SJSA1 (cell line): ENCODE results near the gene TRDMT1. TPM values are rescaled to one million over a fixed set of nuclear protein-coding genes. Genes with fewer than 3 reads are reported as not detected.

Experiments
- DNase-seq, 2 experiments: peaks; one replicate each; pipeline ENCODE4 v3.0.0-alpha.2; 2015 to 2020; ENCODE audit warnings: low spot score in 2 of 2, low read depth in 1 of 2
- H3K27ac ChIP-seq: fragments of 250-450 bp; sonication (Bioruptor Pico); 2 replicates; pipeline ENCODE4 v1.5.1; 2020; ENCODE audit warnings: mild to moderate bottlenecking, moderate library complexity
- H3K27me3 ChIP-seq: fragments of 250-450 bp; sonication (Bioruptor Pico); replicated peaks from 2 replicates; pipeline ENCODE4 v1.5.1; 2020; ENCODE audit warnings: mild to moderate bottlenecking, moderate library complexity
- H3K36me3 ChIP-seq: fragments of 250-450 bp; sonication (Bioruptor Pico); 2 replicates; pipeline ENCODE4 v1.5.1; 2020; ENCODE audit warnings: mild to moderate bottlenecking
- H3K4me1 ChIP-seq: fragments of 250-450 bp; sonication (Bioruptor Pico); replicated peaks from 2 replicates; pipeline ENCODE4 v1.6.1; 2021; ENCODE audit warnings: mild to moderate bottlenecking
- H3K4me3 ChIP-seq: fragments of 250-450 bp; sonication (Bioruptor Pico); 2 replicates; pipeline ENCODE4 v1.5.1; 2020; ENCODE audit warnings: mild to moderate bottlenecking
- H3K9me3 ChIP-seq: fragments of 250-450 bp; sonication (Bioruptor Pico); replicated peaks from 2 replicates; pipeline ENCODE4 v1.5.1; 2020; ENCODE audit warnings: mild to moderate bottlenecking
- total RNA-seq: library from RNA; depleted of rRNA; stranded (reverse); fragments of >200 nt; shearing (Covaris generic); gene quantifications from 2 replicates; pipeline ENCODE4 v1.2.3, GENCODE V29; 2014

TRDMT1 gene
- total RNA-seq, 1 experiment from 2014 or later = 11.4 TPM

- Histone ChIP-seq H3K27ac (peak overlapping the region; percentile 99), H3K9me3 (no peaks in the 10 kb centered on the region), H3K36me3 (no peaks in the 10 kb centered on the region), H3K27me3 (no peaks in the 10 kb centered on the region), H3K4me3 (peak overlapping the region; percentile 18), H3K4me1 (peaks cover 70% of the 10 kb centered on the region)
- no peak for DNase-seq
Measured at GRCh38 chr10:17214526-17214925, 13.1 kb upstream of the TRDMT1 start.

DNA sequence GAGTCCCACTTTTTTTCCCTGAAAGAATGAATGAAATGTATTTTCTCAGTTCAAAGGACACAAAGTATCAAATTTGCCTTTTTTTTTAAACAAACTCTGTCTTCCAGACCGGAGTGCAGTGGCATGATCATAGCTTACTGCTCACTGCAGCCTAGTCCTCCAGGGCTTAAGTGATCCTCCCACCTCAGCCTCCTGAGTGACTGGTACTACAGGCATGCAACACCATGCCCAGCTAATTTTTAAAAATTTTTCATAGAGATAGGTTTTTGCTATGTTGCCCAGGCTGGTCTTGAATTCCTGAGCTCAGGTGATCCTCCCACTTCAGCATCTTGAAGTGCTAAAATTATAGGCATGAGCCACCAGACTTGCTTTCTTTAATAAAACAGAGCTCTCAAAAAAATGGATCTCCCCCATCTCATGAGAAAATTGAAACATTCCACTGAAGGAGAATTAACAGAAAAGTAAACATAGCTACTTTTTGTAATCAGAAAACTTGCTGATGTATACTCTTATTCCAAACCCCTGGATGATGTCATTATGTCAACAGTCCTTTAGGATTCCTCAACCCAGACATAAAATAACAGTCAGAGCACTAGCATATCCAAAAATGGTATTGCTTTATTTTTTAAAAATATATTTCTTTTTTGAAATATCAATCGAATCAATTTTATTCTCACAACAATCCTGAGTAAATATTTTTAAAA, 12.3 kb upstream of the TRDMT1 start:
- peak; percentile 67 to 85 for DNase-seq
- Histone ChIP-seq H3K9me3 (no peaks in the 10 kb centered on the region), H3K4me3 (no peak overlapping the region), H3K27me3 (no peaks in the 10 kb centered on the region), H3K36me3 (no peaks in the 10 kb centered on the region), H3K27ac (peak overlapping the region; percentile 99), H3K4me1 (peaks cover 76% of the 10 kb centered on the region)

GRCh38 chr10:17212802-17213221, 11.3 kb upstream of the TRDMT1 start:
- Histone ChIP-seq H3K4me1 (peaks cover 75% of the 10 kb centered on the region), H3K27ac (peak overlapping the region; percentile 99; the same call in 1 of the 2 replicates)

GRCh38 chr10:17210361-17210760, 8.9 kb upstream of the TRDMT1 start:
- DNase-seq = peak in 1 of 2 experiments; percentile 66
- Histone ChIP-seq H3K36me3 (no peaks in the 10 kb centered on the region), H3K9me3 (no peaks in the 10 kb centered on the region), H3K4me3 (no peak overlapping the region), H3K27ac (peak overlapping the region; percentile 81), H3K27me3 (no peaks in the 10 kb centered on the region), H3K4me1 (peaks cover 64% of the 10 kb centered on the region)

More at GRCh38 chr10:17212802-17213221, 11.3 kb upstream of the TRDMT1 start:
- Histone ChIP-seq H3K27me3 (no peaks in the 10 kb centered on the region), H3K36me3 (no peaks in the 10 kb centered on the region), H3K9me3 (no peaks in the 10 kb centered on the region), H3K4me3 (no peak overlapping the region)
- DNase-seq = no peak

DNA sequence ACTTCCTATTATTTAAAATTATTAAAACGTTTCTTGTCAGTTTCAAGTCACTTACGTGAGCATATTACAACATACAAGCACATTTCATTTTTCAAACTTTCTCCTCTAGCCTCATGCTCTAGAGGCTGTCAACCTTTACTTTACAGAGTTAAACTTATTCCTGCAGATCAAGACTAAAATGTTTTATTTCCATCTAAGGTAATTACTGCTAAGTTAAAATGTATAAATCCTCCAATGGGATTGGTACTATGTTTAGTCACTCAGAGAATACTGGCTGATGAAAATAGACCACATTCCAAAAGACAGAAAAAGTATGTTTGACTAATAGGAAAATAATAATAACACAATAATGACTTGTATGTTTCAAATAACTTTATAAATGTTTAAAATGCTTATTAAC, 8.4 kb upstream of the TRDMT1 start:
- Histone ChIP-seq H3K9me3 (no peaks in the 10 kb centered on the region), H3K4me3 (no peak overlapping the region)

DNA sequence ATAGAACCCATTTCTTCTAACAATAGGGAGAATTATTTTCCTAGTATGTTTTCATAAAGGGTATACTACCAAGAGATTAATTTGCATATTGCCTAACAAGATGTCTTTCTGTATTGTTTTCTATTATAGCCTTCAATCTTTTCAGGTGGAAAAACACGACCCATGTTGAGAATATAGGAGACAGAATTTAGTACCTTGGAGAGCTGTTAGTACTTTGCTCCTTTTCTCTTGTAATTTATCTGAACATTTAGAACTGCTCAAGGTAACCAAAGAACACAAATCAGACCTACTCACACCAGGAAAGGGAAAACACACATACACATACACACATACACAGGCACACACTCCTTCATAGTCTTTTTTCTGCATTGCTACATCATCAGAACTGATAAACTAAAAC, 7.8 kb upstream of the TRDMT1 start:
- H3K27ac ChIP-seq = peak overlapping the region; percentile 81
- no peak overlapping the region for H3K4me3 ChIP-seq
- H3K9me3 ChIP-seq = no peaks in the 10 kb centered on the region
- no peaks in the 10 kb centered on the region for H3K36me3 ChIP-seq
- no peak for DNase-seq
- H3K4me1 ChIP-seq = peaks cover 56% of the 10 kb centered on the region
- no peaks in the 10 kb centered on the region for H3K27me3 ChIP-seq

More for the DNA sequence above, 8.4 kb upstream of the TRDMT1 start:
- Histone ChIP-seq H3K36me3 (no peaks in the 10 kb centered on the region), H3K27me3 (no peaks in the 10 kb centered on the region), H3K4me1 (peaks cover 62% of the 10 kb centered on the region), H3K27ac (peak overlapping the region; percentile 81)
- DNase-seq = no peak

DNA sequence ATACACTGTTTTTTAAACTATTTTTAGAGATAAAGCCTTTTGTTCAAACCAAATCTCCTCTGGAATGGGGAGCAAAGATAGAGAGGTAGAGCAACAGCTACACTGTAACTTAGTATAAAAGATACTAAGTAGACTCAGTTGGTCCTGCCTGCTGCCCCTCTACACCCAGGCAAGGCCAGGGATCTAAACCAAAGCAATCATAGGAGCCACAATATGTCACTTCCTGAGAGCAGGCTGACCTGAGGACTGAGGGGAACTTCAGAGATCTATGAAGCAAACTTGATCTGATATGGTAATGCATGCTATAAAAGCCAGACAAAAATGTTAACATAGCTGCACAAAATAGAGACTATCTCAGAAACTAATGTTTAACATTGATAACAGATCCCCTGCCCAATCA, 7.0 kb upstream of the TRDMT1 start:
- no peaks in the 10 kb centered on the region for H3K27me3 ChIP-seq
- no peaks in the 10 kb centered on the region for H3K9me3 ChIP-seq
- no peak overlapping the region for H3K4me3 ChIP-seq
- H3K36me3 ChIP-seq = no peaks in the 10 kb centered on the region
- no peak overlapping the region for H3K27ac ChIP-seq
- no peak for DNase-seq
- H3K4me1 ChIP-seq = peaks cover 48% of the 10 kb centered on the region

GRCh38 chr10:17206210-17206709, 4.8 kb upstream of the TRDMT1 start:
- Histone ChIP-seq H3K4me1 (peaks cover 46% of the 10 kb centered on the region), H3K4me3 (no peak overlapping the region), H3K27me3 (no peaks in the 10 kb centered on the region), H3K27ac (peak overlapping the region; percentile 20), H3K36me3 (no peaks in the 10 kb centered on the region), H3K9me3 (no peaks in the 10 kb centered on the region)
- peak in 1 of 2 experiments; percentile 55 for DNase-seq

GRCh38 chr10:17203416-17203815, 1.9 kb upstream of the TRDMT1 start:
- peaks cover 34% of the 10 kb centered on the region for H3K4me1 ChIP-seq
- H3K27me3 ChIP-seq = no peaks in the 10 kb centered on the region
- no peak for DNase-seq
- H3K4me3 ChIP-seq = no peak overlapping the region
- no peaks in the 10 kb centered on the region for H3K9me3 ChIP-seq
- H3K27ac ChIP-seq = no peak overlapping the region
- H3K36me3 ChIP-seq = no peaks in the 10 kb centered on the region

- H3K4me3 ChIP-seq = no peak overlapping the region
- H3K27ac ChIP-seq = no peak overlapping the region
- no peaks in the 10 kb centered on the region for H3K27me3 ChIP-seq
- H3K4me1 ChIP-seq = peaks cover 31% of the 10 kb centered on the region
- no peaks in the 10 kb centered on the region for H3K9me3 ChIP-seq
- H3K36me3 ChIP-seq = no peaks in the 10 kb centered on the region
- DNase-seq = no peak
Measured at GRCh38 chr10:17202999-17203398, 1.5 kb upstream of the TRDMT1 start.

DNA sequence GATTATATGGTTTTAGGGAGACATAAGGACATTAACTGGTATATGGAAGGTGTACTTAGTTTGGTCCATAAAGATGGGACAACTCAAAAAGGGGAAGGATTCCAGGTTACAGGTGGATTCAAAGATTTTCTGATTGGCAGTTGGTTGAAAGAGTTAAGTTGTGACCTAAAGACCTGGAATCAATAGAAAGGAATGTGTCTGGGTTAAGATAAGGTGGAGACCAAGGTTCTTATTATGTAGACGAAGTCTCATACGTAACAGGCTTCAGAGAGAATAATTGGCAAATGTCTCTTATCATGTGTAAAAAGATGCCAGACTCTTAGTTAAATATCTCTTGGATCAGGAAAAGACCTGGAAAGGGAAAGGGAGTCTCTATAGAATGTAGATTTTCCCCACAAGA, 1.0 kb upstream of the TRDMT1 start:
- Histone ChIP-seq H3K36me3 (no peaks in the 10 kb centered on the region), H3K4me3 (no peak overlapping the region), H3K9me3 (no peaks in the 10 kb centered on the region), H3K27me3 (no peaks in the 10 kb centered on the region), H3K27ac (no peak overlapping the region), H3K4me1 (peaks cover 31% of the 10 kb centered on the region)
- DNase-seq = no peak

GRCh38 chr10:17201794-17202116, 283 bp upstream of the TRDMT1 start:
- Histone ChIP-seq H3K9me3 (no peaks in the 10 kb centered on the region), H3K4me1 (peaks cover 29% of the 10 kb centered on the region), H3K27ac (peak overlapping the region; percentile 92), H3K36me3 (no peaks in the 10 kb centered on the region), H3K4me3 (peak overlapping the region; percentile 57), H3K27me3 (no peaks in the 10 kb centered on the region)
- DNase-seq = no peak

DNA sequence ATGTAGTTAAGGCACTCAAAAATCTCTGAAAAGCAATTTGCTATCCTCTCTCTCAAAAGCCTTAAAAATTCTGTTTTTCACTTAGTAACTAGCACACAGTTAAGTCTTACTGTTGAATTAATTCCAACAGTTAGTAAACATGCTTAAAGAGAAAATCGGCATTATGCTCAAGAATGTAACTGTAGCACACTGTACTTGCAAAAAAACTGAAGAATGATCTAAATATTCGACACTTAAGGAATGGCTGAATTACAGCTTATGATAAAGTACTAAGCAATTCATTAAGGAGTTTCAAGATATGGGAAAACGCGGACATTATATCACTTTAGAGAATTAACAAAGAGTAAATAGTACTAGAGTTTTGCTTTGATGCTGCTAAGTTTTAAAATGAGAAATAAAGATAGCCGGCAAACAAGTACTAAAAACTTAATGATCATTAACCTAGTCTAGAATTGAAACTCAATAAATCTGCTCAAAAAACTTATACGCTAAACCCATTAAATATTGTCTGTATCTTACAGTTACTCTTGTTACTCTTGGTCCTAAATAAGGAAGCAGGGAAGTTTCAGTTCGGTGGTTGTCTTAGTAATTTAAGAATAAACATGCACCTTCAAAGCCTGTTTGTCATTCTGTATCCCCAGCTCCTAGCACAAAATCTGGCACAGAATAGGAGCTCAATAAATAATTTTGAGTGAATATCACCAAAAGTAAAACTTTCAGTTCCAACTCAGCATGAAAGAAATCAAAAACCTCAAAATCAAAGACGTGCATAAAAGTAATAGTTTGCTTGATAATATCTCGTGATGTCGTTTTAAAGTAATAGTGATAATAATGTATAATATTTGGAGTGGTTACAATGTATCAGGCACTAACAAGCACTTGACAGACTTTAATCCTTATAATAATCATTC, 1.2 kb downstream of the TRDMT1 start:
- H3K9me3 ChIP-seq = no peaks in the 10 kb centered on the region
- H3K4me1 ChIP-seq = peaks cover 18% of the 10 kb centered on the region
- peak overlapping the region; percentile 57 for H3K4me3 ChIP-seq
- DNase-seq = peak in 1 of 2 experiments; percentile 29
- no peaks in the 10 kb centered on the region for H3K36me3 ChIP-seq
- H3K27ac ChIP-seq = peak overlapping the region; percentile 92
- H3K27me3 ChIP-seq = no peaks in the 10 kb centered on the region

DNA sequence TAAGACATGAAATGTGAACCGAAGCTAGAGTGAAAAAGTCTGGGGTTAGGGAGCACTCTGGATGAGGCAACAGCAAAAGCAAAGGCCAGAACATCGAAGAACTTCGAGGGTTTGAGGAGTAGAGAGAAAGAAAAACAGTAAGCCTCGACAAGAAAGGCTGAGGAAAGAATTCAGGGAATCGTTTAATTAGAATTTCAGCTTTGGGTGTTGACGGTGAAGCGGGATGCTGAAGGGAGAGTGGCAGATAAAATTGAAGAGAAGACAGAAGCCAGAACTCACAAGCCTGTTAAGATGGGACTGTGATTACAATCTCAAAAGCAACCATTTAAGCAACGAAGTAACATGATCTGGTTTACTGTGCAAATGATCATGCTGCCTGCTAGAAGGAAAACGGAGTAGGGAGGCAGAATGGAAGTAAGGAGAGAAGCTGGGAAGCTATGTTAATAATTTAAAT, 2.1 kb downstream of the TRDMT1 start:
- H3K27me3 ChIP-seq = no peaks in the 10 kb centered on the region
- H3K27ac ChIP-seq = peak overlapping the region; percentile 92
- H3K9me3 ChIP-seq = no peaks in the 10 kb centered on the region
- H3K36me3 ChIP-seq = 0 out of 2 replicates have a peak, but pooled peaks cover 2% of the 10 kb centered on the region
- peak in 1 of 2 experiments; percentile 39 for DNase-seq
- H3K4me1 ChIP-seq = peaks cover 20% of the 10 kb centered on the region
- peak overlapping the region; percentile 0; the same call in 1 of the 2 replicates for H3K4me3 ChIP-seq
